Ureter (tissue), 1 donor: Measurements from ENCODE around the gene SERINC5. TPM values are rescaled to one million over a fixed set of nuclear protein-coding genes. Genes with fewer than 3 reads are reported as not detected.
"Not testable (repeated sequence)": the region's sequence is repeated elsewhere in the genome, so short reads cannot be mapped to it uniquely, and the experiment has no call there.

Experiments
- DNase-seq: peaks from one replicate; pipeline ENCODE4 v3.0.0-alpha.2; 2020; ENCODE audit warnings: low spot score
- total RNA-seq: library from RNA; stranded (reverse); gene quantifications from one replicate; pipeline ENCODE4 v1.2.4, GENCODE V29; 2023
- donor health status: DM: yes; HTN: yes; CAD: no.

Gene SERINC5
- total RNA-seq, 1 donor from 2014 or later = 89.9 TPM

- no peak for DNase-seq
These were observed 57.4 kb downstream of the SERINC5 start for GRCh38 chr5:80198399-80198798.

GRCh38 chr5:80195837-80196400 lies 59.9 kb downstream of the SERINC5 start:
- DNase-seq = no peak

GRCh38 chr5:80194468-80194867 lies 61.4 kb downstream of the SERINC5 start:
- DNase-seq = no peak

- no peak for DNase-seq
These were observed 62.4 kb downstream of the SERINC5 start for GRCh38 chr5:80193401-80193800.

- DNase-seq = no peak
These were observed 63.2 kb downstream of the SERINC5 start for GRCh38 chr5:80192507-80193241.

GRCh38 chr5:80191991-80192398 lies 63.9 kb downstream of the SERINC5 start:
- DNase-seq = no peak

GRCh38 chr5:80191397-80191796 lies 64.5 kb downstream of the SERINC5 start:
- no peak for DNase-seq

- DNase-seq = no peak
These were observed 64.9 kb downstream of the SERINC5 start for GRCh38 chr5:80190960-80191359.

- no peak for DNase-seq
These were observed 66.1 kb downstream of the SERINC5 start for GRCh38 chr5:80189701-80190100.

- no peak for DNase-seq
These were observed 66.6 kb downstream of the SERINC5 start for GRCh38 chr5:80189201-80189600.

- no peak for DNase-seq
These were observed 68.3 kb downstream of the SERINC5 start for GRCh38 chr5:80187421-80188090.

GRCh38 chr5:80185535-80185934 lies 70.3 kb downstream of the SERINC5 start:
- not testable (repeated sequence) for DNase-seq

- no peak for DNase-seq
These were observed 70.8 kb downstream of the SERINC5 start for GRCh38 chr5:80185095-80185494.

GRCh38 chr5:80184235-80185023 lies 71.4 kb downstream of the SERINC5 start:
- DNase-seq = no peak

GRCh38 chr5:80183728-80184234 lies 72.1 kb downstream of the SERINC5 start:
- DNase-seq = not testable (repeated sequence)

GRCh38 chr5:80182809-80183580 lies 72.9 kb downstream of the SERINC5 start:
- no peak for DNase-seq

GRCh38 chr5:80181618-80182211 lies 74.1 kb downstream of the SERINC5 start:
- peak; percentile 81 for DNase-seq

GRCh38 chr5:80177236-80177635 lies 78.6 kb downstream of the SERINC5 start:
- DNase-seq = no peak

- no peak for DNase-seq
These were observed 80.5 kb downstream of the SERINC5 start for GRCh38 chr5:80175337-80175736.

- DNase-seq = no peak
These were observed 81.1 kb downstream of the SERINC5 start for GRCh38 chr5:80174790-80175189.
